Measurements from ENCODE around the gene F5. TPM values are rescaled to one million over a fixed set of nuclear protein-coding genes. Genes with fewer than 3 reads are reported as not detected.
A peak's percentile ranks its signal among the peaks of the same experiment; 100 is the strongest.

Gene F5
- total and polyA plus RNA-seq, 2 of the 13 experiments (the other 11 are each of a cell fraction or from before 2014, with no cell fraction given): 38.3 to 64.0 TPM

DNA sequence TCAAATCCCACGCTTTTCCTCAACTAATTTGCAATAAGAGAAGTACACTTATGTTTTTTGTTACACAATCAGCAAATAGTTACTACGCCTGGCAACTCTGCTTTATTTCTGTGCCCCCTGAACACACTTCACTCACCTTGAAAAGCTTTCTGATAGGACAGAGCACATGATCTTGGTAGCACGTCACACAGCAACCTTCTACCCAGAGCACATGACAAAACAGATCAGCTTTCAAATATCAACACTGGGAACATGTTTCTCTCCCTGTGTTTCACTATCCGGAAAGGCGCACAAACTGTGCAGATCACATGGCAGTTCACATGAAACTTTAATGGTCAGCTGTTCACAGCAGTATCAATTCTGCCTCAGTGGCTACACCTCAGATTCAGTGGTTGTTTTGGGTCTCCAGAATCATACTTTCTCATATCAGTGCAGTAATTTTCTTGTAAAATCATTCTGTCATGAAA is 102.7 kb downstream of the F5 start (continued):
- TF ChIP-seq ZNF18 (CRISPR knock-in tag; IDR thresholded peaks at IDR 0.05; ENCODE audit: insufficient replicate concordance) (no peak), ZSCAN21 (CRISPR knock-in tag; IDR thresholded peaks at IDR 0.05; ENCODE audit: borderline replicate concordance) (no peak), ZNF674 (CRISPR knock-in tag; IDR thresholded peaks at IDR 0.05; ENCODE audit: low read depth) (no peak), FOXP1 (IDR thresholded peaks at IDR 0.05) (no peak; the same call in 1 of the 2 replicates), FOXP1 (CRISPR knock-in tag; IDR thresholded peaks at IDR 0.05) (no peak), SCMH1 (CRISPR knock-in tag; IDR thresholded peaks at IDR 0.05; ENCODE audit: borderline replicate concordance) (no peak), HOXA5 (CRISPR knock-in tag; IDR thresholded peaks at IDR 0.05) (no peak), ZNF780A (CRISPR knock-in tag; IDR thresholded peaks at IDR 0.05) (no peak), ZNF678 (CRISPR knock-in tag; IDR thresholded peaks at IDR 0.05) (peak; percentile 47; the same call in 1 of the 2 replicates), ZFX (CRISPR knock-in tag; IDR thresholded peaks at IDR 0.05; ENCODE audit: low read depth) (0 out of 2 replicates have a peak, but pooled peaks have one; percentile 20), USF2 (IDR thresholded peaks at IDR 0.05; ENCODE audit: low read depth, low read length) (peak; percentile 42), USF2 (CRISPR knock-in tag; IDR thresholded peaks at IDR 0.05; ENCODE audit: borderline replicate concordance) (peak; percentile 64; the same call in 1 of the 2 replicates), FOXK1 (CRISPR knock-in tag; IDR thresholded peaks at IDR 0.05; ENCODE audit: borderline replicate concordance, low read depth) (peak; percentile 81; the same call in 1 of the 2 replicates)
- TF ChIP-seq, protein P1, sequence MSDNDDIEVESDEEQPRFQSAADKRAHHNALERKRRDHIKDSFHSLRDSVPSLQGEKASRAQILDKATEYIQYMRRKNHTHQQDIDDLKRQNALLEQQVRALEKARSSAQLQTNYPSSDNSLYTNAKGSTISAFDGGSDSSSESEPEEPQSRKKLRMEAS (IDR thresholded peaks at IDR 0.05): peak; percentile 75; the same call in 1 of the 2 replicates
- TF ChIP-seq, protein P2, sequence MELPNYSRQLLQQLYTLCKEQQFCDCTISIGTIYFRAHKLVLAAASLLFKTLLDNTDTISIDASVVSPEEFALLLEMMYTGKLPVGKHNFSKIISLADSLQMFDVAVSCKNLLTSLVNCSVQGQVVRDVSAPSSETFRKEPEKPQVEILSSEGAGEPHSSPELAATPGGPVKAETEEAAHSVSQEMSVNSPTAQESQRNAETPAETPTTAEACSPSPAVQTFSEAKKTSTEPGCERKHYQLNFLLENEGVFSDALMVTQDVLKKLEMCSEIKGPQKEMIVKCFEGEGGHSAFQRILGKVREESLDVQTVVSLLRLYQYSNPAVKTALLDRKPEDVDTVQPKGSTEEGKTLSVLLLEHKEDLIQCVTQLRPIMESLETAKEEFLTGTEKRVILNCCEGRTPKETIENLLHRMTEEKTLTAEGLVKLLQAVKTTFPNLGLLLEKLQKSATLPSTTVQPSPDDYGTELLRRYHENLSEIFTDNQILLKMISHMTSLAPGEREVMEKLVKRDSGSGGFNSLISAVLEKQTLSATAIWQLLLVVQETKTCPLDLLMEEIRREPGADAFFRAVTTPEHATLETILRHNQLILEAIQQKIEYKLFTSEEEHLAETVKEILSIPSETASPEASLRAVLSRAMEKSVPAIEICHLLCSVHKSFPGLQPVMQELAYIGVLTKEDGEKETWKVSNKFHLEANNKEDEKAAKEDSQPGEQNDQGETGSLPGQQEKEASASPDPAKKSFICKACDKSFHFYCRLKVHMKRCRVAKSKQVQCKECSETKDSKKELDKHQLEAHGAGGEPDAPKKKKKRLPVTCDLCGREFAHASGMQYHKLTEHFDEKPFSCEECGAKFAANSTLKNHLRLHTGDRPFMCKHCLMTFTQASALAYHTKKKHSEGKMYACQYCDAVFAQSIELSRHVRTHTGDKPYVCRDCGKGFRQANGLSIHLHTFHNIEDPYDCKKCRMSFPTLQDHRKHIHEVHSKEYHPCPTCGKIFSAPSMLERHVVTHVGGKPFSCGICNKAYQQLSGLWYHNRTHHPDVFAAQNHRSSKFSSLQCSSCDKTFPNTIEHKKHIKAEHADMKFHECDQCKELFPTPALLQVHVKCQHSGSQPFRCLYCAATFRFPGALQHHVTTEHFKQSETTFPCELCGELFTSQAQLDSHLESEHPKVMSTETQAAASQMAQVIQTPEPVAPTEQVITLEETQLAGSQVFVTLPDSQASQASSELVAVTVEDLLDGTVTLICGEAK (IDR thresholded peaks at IDR 0.05): no peak
- TF ChIP-seq, protein P2 (CRISPR knock-in tag; IDR thresholded peaks at IDR 0.05): peak; percentile 19; the same call in 1 of the 2 replicates

Measured in HepG2 (cell line).